Gastroesophageal sphincter (tissue), 4 donors: Measurements from ENCODE around the gene DUOX2. TPM values are rescaled to one million over a fixed set of nuclear protein-coding genes. Genes with fewer than 3 reads are reported as not detected.

ENCODE experiments used
- ATAC-seq: fragments of 150-250 bp; one replicate; pipeline ENCODE4 v1.9.1; 2016; ENCODE audit warnings: mild to moderate bottlenecking, moderate library complexity
- H3K27ac ChIP-seq, 4 donors: fragments of 200-600 bp; sonication (generic) in 3 of 4; 1 replicate in 3 of 4; 2 replicates in 1 of 4; pipeline ENCODE4 v1.5.1; 2016 to 2019
- H3K27me3 ChIP-seq: fragments of 200-600 bp; sonication (generic); one replicate; pipeline ENCODE4 v1.5.1; 2019
- H3K36me3 ChIP-seq, 2 donors: fragments of 200-600 bp; sonication (generic); one replicate each; pipeline ENCODE4 v1.5.1; 2019; ENCODE audit warnings: control low read depth in 1 of 2
- H3K4me1 ChIP-seq, 3 donors: fragments of 200-600 bp; sonication (generic); 1 replicate in 2 of 3; 2 replicates in 1 of 3; pipeline ENCODE4 v1.5.1; 2016 to 2019; ENCODE audit warnings: control low read depth in 2 of 3
- H3K4me3 ChIP-seq, 2 donors: fragments of 200-600 bp; sonication (generic); one replicate each; pipeline ENCODE4 v1.5.1; 2019; ENCODE audit warnings: mild to moderate bottlenecking in 1 of 2, moderate library complexity in 1 of 2
- H3K9me3 ChIP-seq, 3 donors: fragments of 200-600 bp; sonication (generic); one replicate each; pipeline ENCODE4 v1.5.1; 2017 to 2019; ENCODE audit warnings: control low read depth in 2 of 3
- CTCF ChIP-seq, 4 experiments: fragments of 200-600 bp in 2 of 4; fragments of 450-650 bp in 2 of 4; sonication (generic) in 1 of 4; IDR thresholded peaks; one replicate each; pipeline ENCODE4 v1.5.1; 2017 to 2019; ENCODE audit warnings: antibody characterized with exemption in 4 of 4, mild to moderate bottlenecking in 2 of 4, moderate library complexity in 2 of 4
- EP300 ChIP-seq: sonication (generic); formaldehyde crosslinking; IDR thresholded peaks from one replicate; pipeline ENCODE4 v1.6.1; 2017; ENCODE audit warnings: antibody characterized with exemption, mild to moderate bottlenecking
- POLR2A ChIP-seq, 2 donors: fragments of 450-650 bp; IDR thresholded peaks; one replicate each; pipeline ENCODE4 v1.6.1; 2017; ENCODE audit warnings: antibody characterized with exemption in 2 of 2, mild to moderate bottlenecking in 2 of 2, moderate library complexity in 1 of 2
- POLR2AphosphoS5 ChIP-seq: sonication (generic); formaldehyde crosslinking; IDR thresholded peaks from one replicate; pipeline ENCODE4 v1.6.1; 2017; ENCODE audit warnings: antibody characterized with exemption
- WGBS, 2 donors: methylation state at CpG; one replicate each; pipeline ENCODE4 v1.1.5; 2018; ENCODE audit warnings: low coverage in 1 of 2; 5-methylcytosine and 5-hydroxymethylcytosine counted together
- total RNA-seq, 4 donors: library from RNA; depleted of rRNA; stranded (reverse); fragments of >200 nt; gene quantifications; one replicate each; pipeline ENCODE4 v1.1.0, GENCODE V29; 2016

The DUOX2 gene
- total RNA-seq, 4 donors from 2014 or later = 0.13 to 1.5 (median 0.54) TPM

- no peak for ATAC-seq
- no peak for TF ChIP-seq POLR2A (IDR thresholded peaks at IDR 0.05)
- TF ChIP-seq EP300 = no peak
- no peak for TF ChIP-seq CTCF (IDR thresholded peaks at IDR 0.05)
- no peak for TF ChIP-seq POLR2AphosphoS5
- WGBS, 2 donors = no CpG with 5 or more reads among the region's 2 CpGs
- no peaks in the 10 kb centered on the region for H3K9me3 ChIP-seq
- H3K27ac ChIP-seq = no peak overlapping the region
- peaks cover 98% of the 10 kb centered on the region for H3K27me3 ChIP-seq
- H3K36me3 ChIP-seq = no peaks in the 10 kb centered on the region
- peaks cover 0 to 51% (median 20%) of the 10 kb centered on the region in 3 donors for H3K4me1 ChIP-seq
- no peak overlapping the region for H3K4me3 ChIP-seq
Measured at GRCh38 chr15:45114751-45115085, 746 bp upstream of the DUOX2 start.

GRCh38 chr15:45113380-45113990, 487 bp downstream of the DUOX2 start:
- H3K9me3 ChIP-seq = no peaks in the 10 kb centered on the region
- no peak for ATAC-seq
- TF ChIP-seq POLR2AphosphoS5 (no peak), CTCF (IDR thresholded peaks at IDR 0.05) (no peak), EP300 (no peak), POLR2A (IDR thresholded peaks at IDR 0.05) (no peak)
- 6 to 15% methylated on average over 4 to 5 of the region's 14 CpGs for WGBS, 2 donors
- H3K4me1 ChIP-seq = peaks cover 0 to 51% (median 20%) of the 10 kb centered on the region in 3 donors
- no peaks in the 10 kb centered on the region for H3K36me3 ChIP-seq
- H3K27me3 ChIP-seq = peaks cover 98% of the 10 kb centered on the region
- no peak overlapping the region for H3K27ac ChIP-seq
- H3K4me3 ChIP-seq = no peak overlapping the region

DNA sequence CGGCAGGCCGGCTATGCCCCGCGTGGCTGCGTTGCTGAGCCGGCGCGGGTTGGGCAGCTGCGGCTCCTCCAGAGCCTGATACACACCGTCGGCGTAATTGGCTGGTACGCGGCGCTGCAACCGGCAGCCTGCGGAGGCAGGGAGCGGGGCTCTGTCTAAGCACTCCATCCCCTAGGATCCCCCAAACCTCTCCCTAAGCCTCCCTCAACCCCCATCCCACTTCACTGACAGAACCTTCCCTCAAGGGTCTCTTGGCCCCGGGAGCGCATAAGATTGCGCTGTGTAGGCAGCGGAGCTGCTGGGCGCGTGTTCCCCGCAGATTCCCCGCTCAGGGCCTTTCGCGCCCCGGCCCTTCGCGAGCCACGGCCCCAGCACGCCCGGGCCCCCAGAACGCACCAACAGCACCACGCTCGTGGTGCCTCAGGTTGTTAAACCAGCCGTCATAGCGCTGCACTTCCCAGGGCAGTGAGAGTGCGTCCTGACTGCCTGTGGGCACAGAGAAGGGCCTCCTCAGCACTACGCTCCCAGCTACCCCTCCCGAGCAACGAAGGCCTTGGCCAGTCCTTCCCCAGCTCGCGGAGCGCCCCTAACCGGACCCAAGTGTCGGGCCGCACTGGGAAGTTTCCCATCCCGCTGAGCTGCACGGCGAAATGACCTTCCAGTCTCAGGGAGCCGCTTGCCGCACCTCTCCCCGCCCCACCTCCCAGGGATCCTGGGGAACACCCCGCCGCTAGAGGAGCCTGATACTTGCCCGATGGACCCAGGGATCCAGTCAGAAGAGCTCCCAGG, 1.2 kb downstream of the DUOX2 start:
- no peak for ATAC-seq
- H3K27me3 ChIP-seq = peaks cover 97% of the 10 kb centered on the region
- H3K4me3 ChIP-seq = no peak overlapping the region
- H3K36me3 ChIP-seq = no peaks in the 10 kb centered on the region
- H3K4me1 ChIP-seq = peaks cover 0 to 47% (median 18%) of the 10 kb centered on the region in 3 donors
- WGBS, 2 donors = 0 to 1% methylated on average over 2 to 18 of the region's 58 CpGs
- no peak overlapping the region for H3K27ac ChIP-seq
- TF ChIP-seq EP300 (no peak), POLR2AphosphoS5 (no peak), POLR2A (IDR thresholded peaks at IDR 0.05) (no peak)
- H3K9me3 ChIP-seq = no peaks in the 10 kb centered on the region

- peaks cover 91% of the 10 kb centered on the region for H3K27me3 ChIP-seq
- ATAC-seq = no peak
Measured at GRCh38 chr15:45112143-45112590, 1.8 kb downstream of the DUOX2 start.

DNA sequence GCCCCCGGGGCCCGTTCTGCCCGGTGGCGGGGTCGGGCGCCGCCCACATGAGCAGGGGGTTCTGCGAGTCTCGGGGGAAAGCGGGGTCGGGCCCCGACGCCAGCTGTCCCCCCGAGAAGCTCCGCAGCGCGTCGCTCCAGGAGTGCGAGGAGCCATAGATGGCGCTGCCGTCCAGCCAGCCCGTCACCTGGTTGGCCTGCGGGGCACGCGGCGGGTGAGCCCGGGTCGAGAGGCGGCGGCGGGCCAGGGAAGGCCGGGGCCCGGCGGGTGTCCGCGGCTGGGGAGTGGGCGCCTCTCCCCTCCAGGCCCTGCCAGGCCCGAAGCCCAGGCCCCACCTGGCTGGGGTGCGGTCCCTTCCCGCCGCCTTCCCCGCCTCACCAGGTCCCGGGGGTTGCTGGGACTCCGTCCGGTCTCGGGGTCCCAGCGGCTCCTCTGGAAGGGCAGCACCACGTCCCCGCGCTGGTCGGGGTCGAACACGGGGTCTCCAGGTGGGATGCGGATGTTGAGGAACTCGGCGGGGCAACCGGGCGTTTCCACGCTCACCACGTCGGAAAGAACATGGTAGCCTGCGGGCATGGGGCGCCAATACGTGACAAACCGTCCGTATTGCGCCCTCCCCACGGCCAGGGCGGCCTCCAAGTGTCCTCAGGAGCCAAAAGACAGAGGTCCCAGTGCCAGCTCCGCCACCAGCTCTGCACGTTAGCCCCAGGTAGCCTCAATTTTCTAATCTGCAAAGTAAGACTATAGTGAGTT, 2.4 kb downstream of the DUOX2 start:
- Histone ChIP-seq H3K36me3 (no peaks in the 10 kb centered on the region), H3K9me3 (no peaks in the 10 kb centered on the region), H3K27me3 (peaks cover 85% of the 10 kb centered on the region), H3K4me3 (no peak overlapping the region), H3K27ac (no peak overlapping the region), H3K4me1 (peaks cover 0 to 35% (median 10%) of the 10 kb centered on the region in 3 donors)
- TF ChIP-seq POLR2A (IDR thresholded peaks at IDR 0.05) (no peak), CTCF (IDR thresholded peaks at IDR 0.05) (no peak), EP300 (no peak), POLR2AphosphoS5 (no peak)
- WGBS, 2 donors = 30% methylated on average over 14 of the region's 71 CpGs; no CpG with 5 or more reads in 1 of the 2 donors
- ATAC-seq = no peak

More at GRCh38 chr15:45112143-45112590, 1.8 kb downstream of the DUOX2 start:
- H3K4me3 ChIP-seq = no peak overlapping the region
- no peak overlapping the region for H3K27ac ChIP-seq
- H3K9me3 ChIP-seq = no peaks in the 10 kb centered on the region
- TF ChIP-seq EP300 (no peak), POLR2AphosphoS5 (no peak)
- 3% methylated on average over 12 to 13 of the region's 13 CpGs for WGBS, 2 donors
- peaks cover 0 to 41% (median 16%) of the 10 kb centered on the region in 3 donors for H3K4me1 ChIP-seq
- H3K36me3 ChIP-seq = no peaks in the 10 kb centered on the region
